ENCODE data around the gene FIBCD1. TPM values are rescaled to one million over a fixed set of nuclear protein-coding genes. Genes with fewer than 3 reads are reported as not detected.

The FIBCD1 gene
- total RNA-seq: not detected

- no peak for DNase-seq
- Histone ChIP-seq H3K27ac (no peak within 1 kb of the TSS), H3K9me3 (no peaks in the 10 kb centered on the region), H3K36me3 (no peaks in the 10 kb centered on the region), H3K4me3 (peak within 1 kb of the TSS; percentile 33 to 63 (median 44)), H3K4me1 (peaks cover 20 to 66% (median 31%) of the 10 kb centered on the region in 3 donors), H3K27me3 (peaks cover 20 to 100% (median 31%) of the 10 kb centered on the region in 4 donors)
- WGBS, 2 donors: 1 to 2% methylated on average over 29 to 48 of the region's 98 CpGs
- TF ChIP-seq CTCF (IDR thresholded peaks at IDR 0.05): peak in 1 of 6 experiments; percentile 30
- no peak for TF ChIP-seq POLR2A (IDR thresholded peaks at IDR 0.05)
- intact Hi-C loops (cut with DNase I): loop anchor here (10.0 kb wide), 2 partner anchors 164 to 234 kb away; no protein-coding TSS in a partner anchor
Measured at GRCh38 chr9:130938652-130939404, at the start of gene FIBCD1. Gene FIBCD1 (minus strand): TSS chr9:130939247. CDS start chr9:130938607, 640 bp downstream.

- intact Hi-C loops (cut with DNase I): no loop called here
- Histone ChIP-seq H3K27ac (no peak overlapping the region), H3K4me1 (no peaks in the 10 kb centered on the region), H3K36me3 (no peaks in the 10 kb centered on the region), H3K4me3 (no peak overlapping the region), H3K9me3 (no peaks in the 10 kb centered on the region), H3K27me3 (peaks cover 0 to 78% (median 0%) of the 10 kb centered on the region in 4 donors)
- whole genome bisulfite sequencing, 2 donors: 47 to 73% methylated on average over 2 of the region's 2 CpGs
- TF ChIP-seq CTCF (IDR thresholded peaks at IDR 0.05) (no peak), POLR2A (IDR thresholded peaks at IDR 0.05) (no peak)
- DNase-seq: no peak
Measured at GRCh38 chr9:130988400-130988747, 49.3 kb upstream of the FIBCD1 start.

GRCh38 chr9:130987738-130988399, 48.8 kb upstream of the FIBCD1 start:
- Histone ChIP-seq H3K27me3 (peaks cover 0 to 75% (median 0%) of the 10 kb centered on the region in 4 donors), H3K9me3 (no peaks in the 10 kb centered on the region), H3K36me3 (no peaks in the 10 kb centered on the region), H3K27ac (no peak overlapping the region), H3K4me3 (no peak overlapping the region), H3K4me1 (no peaks in the 10 kb centered on the region)
- 61 to 63% methylated on average over 10 of the region's 10 CpGs for WGBS, 2 donors
- TF ChIP-seq CTCF (IDR thresholded peaks at IDR 0.05): no peak
- no peak for TF ChIP-seq POLR2A (IDR thresholded peaks at IDR 0.05)
- DNase-seq: no peak
- intact Hi-C loops (cut with DNase I): no loop called here

DNA sequence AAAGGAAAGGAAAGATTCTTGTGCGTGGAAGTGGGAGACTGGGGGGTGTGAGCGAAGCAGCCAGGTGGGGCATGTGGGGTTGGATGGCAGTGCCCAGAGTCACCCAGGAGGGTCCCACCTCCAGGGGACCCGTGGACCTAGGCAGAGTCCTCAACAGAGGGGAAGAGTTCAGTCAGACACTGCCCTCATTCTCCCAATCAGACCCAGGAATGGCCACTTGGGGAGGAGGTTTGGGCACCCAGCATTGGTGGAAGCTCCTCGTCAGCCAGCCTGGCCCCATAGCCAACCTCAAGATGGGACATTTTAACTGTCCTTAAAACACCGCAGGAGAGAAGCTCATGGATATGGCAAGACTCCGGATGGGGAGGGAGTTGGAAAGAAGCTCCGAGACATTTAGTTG, 48.0 kb upstream of the FIBCD1 start:
- Histone ChIP-seq H3K9me3 (no peaks in the 10 kb centered on the region), H3K4me3 (no peak overlapping the region), H3K27me3 (peaks cover 0 to 67% (median 0%) of the 10 kb centered on the region in 4 donors), H3K27ac (no peak overlapping the region), H3K36me3 (no peaks in the 10 kb centered on the region), H3K4me1 (no peaks in the 10 kb centered on the region)
- intact Hi-C loops (cut with DNase I): no loop called here
- TF ChIP-seq CTCF (IDR thresholded peaks at IDR 0.05) (no peak), POLR2A (IDR thresholded peaks at IDR 0.05) (no peak)
- WGBS, 2 donors: 66 to 79% methylated on average over 6 to 7 of the region's 7 CpGs
- DNase-seq: no peak

- no peak for DNase-seq
- no peak overlapping the region for H3K4me3 ChIP-seq
- peaks cover 0 to 61% (median 0%) of the 10 kb centered on the region in 4 donors for H3K27me3 ChIP-seq
- no peak for TF ChIP-seq CTCF (IDR thresholded peaks at IDR 0.05)
- TF ChIP-seq POLR2A (IDR thresholded peaks at IDR 0.05): no peak
- WGBS, 2 donors: 61 to 68% methylated on average over 20 to 22 of the region's 24 CpGs
- no peaks in the 10 kb centered on the region for H3K9me3 ChIP-seq
- H3K27ac ChIP-seq: no peak overlapping the region
- intact Hi-C loops (cut with DNase I): no loop called here
- H3K36me3 ChIP-seq: no peaks in the 10 kb centered on the region
- no peaks in the 10 kb centered on the region for H3K4me1 ChIP-seq
Measured at GRCh38 chr9:130986356-130986965, 47.4 kb upstream of the FIBCD1 start.
